GM19099 (cell line): ENCODE data around the gene CACNA2D1.

ENCODE experiments used
- POLR2A ChIP-seq: IDR thresholded peaks from 3 replicates; pipeline ENCODE4 v1.6.1; 2011; ENCODE audit warnings: low read depth; ENCODE audit not compliant: insufficient read length; ENCODE audit errors: extremely low read depth

Gene CACNA2D1

GRCh38 chr7:82164410-82164809, 279.2 kb downstream of the CACNA2D1 start:
- TF ChIP-seq POLR2A, result no peak

GRCh38 chr7:82163586-82163985, 280.0 kb downstream of the CACNA2D1 start:
- TF ChIP-seq POLR2A, result no peak

- no peak for TF ChIP-seq POLR2A
Measured at GRCh38 chr7:82162289-82162688, 281.3 kb downstream of the CACNA2D1 start.

- TF ChIP-seq POLR2A, result no peak
Measured at GRCh38 chr7:82158327-82158726, 285.2 kb downstream of the CACNA2D1 start.

- TF ChIP-seq POLR2A, result no peak
Measured at GRCh38 chr7:82156893-82157292, 286.7 kb downstream of the CACNA2D1 start.

GRCh38 chr7:82156168-82156567, 287.4 kb downstream of the CACNA2D1 start:
- no peak for TF ChIP-seq POLR2A

GRCh38 chr7:82154728-82155127, 288.8 kb downstream of the CACNA2D1 start:
- TF ChIP-seq POLR2A, result no peak

GRCh38 chr7:82153776-82154175, 289.8 kb downstream of the CACNA2D1 start:
- no peak for TF ChIP-seq POLR2A

GRCh38 chr7:82152858-82153257, 290.7 kb downstream of the CACNA2D1 start:
- no peak for TF ChIP-seq POLR2A

- TF ChIP-seq POLR2A, result no peak
Measured at GRCh38 chr7:82146491-82146890, 297.1 kb downstream of the CACNA2D1 start.

- no peak for TF ChIP-seq POLR2A
Measured at GRCh38 chr7:82142263-82142864, 301.2 kb downstream of the CACNA2D1 start.

- no peak for TF ChIP-seq POLR2A
Measured at GRCh38 chr7:82141427-82141826, 302.1 kb downstream of the CACNA2D1 start.

- TF ChIP-seq POLR2A, result no peak
Measured at GRCh38 chr7:82131215-82131614, 312.4 kb downstream of the CACNA2D1 start.

- no peak for TF ChIP-seq POLR2A
Measured at GRCh38 chr7:82129091-82129490, 314.5 kb downstream of the CACNA2D1 start.

GRCh38 chr7:82128546-82128945, 315.0 kb downstream of the CACNA2D1 start:
- no peak for TF ChIP-seq POLR2A

GRCh38 chr7:82126576-82126975, 317.0 kb downstream of the CACNA2D1 start:
- TF ChIP-seq POLR2A, result no peak

- TF ChIP-seq POLR2A, result no peak
Measured at GRCh38 chr7:82124445-82124844, 319.1 kb downstream of the CACNA2D1 start.
